A549 (cell line): ENCODE measurements around the gene TNIK. TPM values are rescaled to one million over a fixed set of nuclear protein-coding genes. Genes with fewer than 3 reads are reported as not detected.

Experiments used
- ATAC-seq, 2 experiments: fragments of 200-7000 bp in 1 of 2; fragments of >200 bp in 1 of 2; cut with Nextera tagmentation in 1 of 2; cut with Tn5 transposase in 1 of 2; 3 replicates each; pipeline versions ENCODE4 v1.8.0 to v1.9.1; 2018 to 2020; ENCODE audit warnings: mild to moderate bottlenecking in 1 of 2, moderate library complexity in 1 of 2
- CTCF ChIA-PET: fragments of 300-600 bp; sonication (Branson Sonifier 250); formaldehyde crosslinking; extraction: SDS; loops from one replicate; lab custom pipeline; 2021; ENCODE audit warnings: antibody characterized with exemption, inconsistent platforms; lab: Yijun Ruan, JAX
- POLR2A ChIA-PET: fragments of 350-600 bp; formaldehyde crosslinking; extraction: SDS; loops from one replicate; lab custom pipeline; 2021; ENCODE audit warnings: antibody characterized with exemption, inconsistent platforms; lab: Yijun Ruan, JAX
- DNase-seq, 2 experiments: peaks; one replicate each; pipeline versions ENCODE4 v3.0.0 to v3.0.0-alpha.2; 2011 to 2016; ENCODE audit warnings: low read depth in 1 of 2, low spot score in 1 of 2
- FAIRE-seq: peaks from 2 replicates; lab custom pipeline; 2011; peaks lifted over from hg19 to GRCh38; lab: Jason Lieb, UNC
- H3K27ac ChIP-seq, 2 experiments: fragments of >200 bp; sonication (Bioruptor Twin); formaldehyde crosslinking; 3 replicates each; pipeline ENCODE4 v1.5.1; 2016 to 2017
- H3K4me1 ChIP-seq: fragments of >200 bp; sonication (Bioruptor Twin); formaldehyde crosslinking; 3 replicates; pipeline ENCODE4 v1.6.1; 2016
- H3K4me2 ChIP-seq: fragments of >200 bp; sonication (Bioruptor Twin); formaldehyde crosslinking; 3 replicates; pipeline ENCODE4 v1.6.1; 2016
- H3K4me3 ChIP-seq: fragments of >200 bp; sonication (Bioruptor Twin); formaldehyde crosslinking; 3 replicates; pipeline ENCODE4 v1.5.1; 2016
- H3K9me3 ChIP-seq: fragments of >200 bp; sonication (Bioruptor Twin); formaldehyde crosslinking; 3 replicates; pipeline ENCODE4 v1.6.1; 2016
- CBX8 ChIP-seq: fragments of 200-600 bp; sonication (generic); IDR thresholded peaks from 2 replicates; pipeline ENCODE4 v1.6.1; 2016
- CEBPB ChIP-seq, 2 experiments: fragments of >200 bp in 1 of 2; sonication (Bioruptor Twin) in 1 of 2; formaldehyde crosslinking in 1 of 2; IDR thresholded peaks; 2 replicates each; pipeline ENCODE4 v1.6.1; 2012 to 2016
- CHD4 ChIP-seq: fragments of 200-600 bp; sonication (generic); IDR thresholded peaks from 2 replicates; pipeline ENCODE4 v1.6.1; 2016; ENCODE audit warnings: antibody characterized with exemption, mild to moderate bottlenecking, borderline replicate concordance
- CTCF ChIP-seq: fragments of >200 bp; sonication (Bioruptor Twin); formaldehyde crosslinking; IDR thresholded peaks from 3 replicates; pipeline ENCODE4 v1.5.1; 2016
- EHF ChIP-seq: fragments of 250-450 bp; sonication (Bioruptor Pico); IDR thresholded peaks from 2 replicates; pipeline ENCODE4 v1.5.0; 2020; ENCODE audit warnings: mild to moderate bottlenecking
- EHMT2 ChIP-seq: fragments of 200-600 bp; sonication (generic); IDR thresholded peaks from 2 replicates; pipeline ENCODE4 v1.6.1; 2016; ENCODE audit warnings: antibody characterized with exemption, low read depth, mild to moderate bottlenecking, moderate library complexity
- EP300 ChIP-seq, 2 experiments: fragments of >200 bp; sonication (Bioruptor Twin); formaldehyde crosslinking; IDR thresholded peaks; 2 replicates in 1 of 2; 3 replicates in 1 of 2; pipeline ENCODE4 v1.6.1; 2016 to 2017
- ESRRA ChIP-seq: fragments of 150-350 bp; IDR thresholded peaks from 2 replicates; pipeline ENCODE4 v1.6.1; 2014; ENCODE audit warnings: mild to moderate bottlenecking, low read length, borderline replicate concordance
- FOXS1 ChIP-seq: fragments of 250-450 bp; sonication (Bioruptor Pico); IDR thresholded peaks from 2 replicates; pipeline ENCODE4 v1.5.0; 2020; ENCODE audit warnings: mild to moderate bottlenecking, moderate library complexity
- HDAC2 ChIP-seq: fragments of 200-600 bp; sonication (generic); IDR thresholded peaks from 2 replicates; pipeline ENCODE4 v1.6.1; 2016
- HMGXB4 ChIP-seq: fragments of 250-450 bp; sonication (Bioruptor Pico); IDR thresholded peaks from 2 replicates; pipeline ENCODE4 v1.5.0; 2021; ENCODE audit warnings: mild to moderate bottlenecking, moderate library complexity, borderline replicate concordance
- JUN ChIP-seq, 2 experiments: fragments of >200 bp; sonication (Bioruptor Twin); formaldehyde crosslinking; IDR thresholded peaks; 2 replicates in 1 of 2; 3 replicates in 1 of 2; pipeline ENCODE4 v1.6.1; 2016 to 2017
- KDM1A ChIP-seq: fragments of 200-600 bp; sonication (generic); IDR thresholded peaks from 2 replicates; pipeline ENCODE4 v1.6.1; 2016; ENCODE audit warnings: low read depth, mild to moderate bottlenecking
- KDM5A ChIP-seq: fragments of 200-600 bp; sonication (generic); IDR thresholded peaks from 2 replicates; pipeline ENCODE4 v1.6.1; 2016; ENCODE audit warnings: antibody characterized with exemption, mild to moderate bottlenecking
- MAX ChIP-seq: IDR thresholded peaks from 2 replicates; pipeline ENCODE4 v1.6.1; 2012
- MAZ ChIP-seq: fragments of 150-350 bp; IDR thresholded peaks from 2 replicates; pipeline ENCODE4 v1.6.1; 2014; ENCODE audit warnings: antibody characterized with exemption, low read depth, low read length, borderline replicate concordance
- MYC ChIP-seq: IDR thresholded peaks from 2 replicates; pipeline ENCODE4 v1.6.1; 2012; ENCODE audit warnings: mild to moderate bottlenecking, inconsistent platforms, low read length, improper control_type of control experiment, borderline replicate concordance
- NPAS2 ChIP-seq: fragments of 250-450 bp; sonication (Bioruptor Pico); IDR thresholded peaks from 2 replicates; pipeline ENCODE4 v1.8.0; 2022; ENCODE audit warnings: mild to moderate bottlenecking, moderate library complexity, borderline replicate concordance
- POLR2AphosphoS2 ChIP-seq: conservative IDR thresholded peaks from 2 replicates; pipeline ENCODE4 v1.6.1; 2012; ENCODE audit warnings: low read length, improper control_type of control experiment, inconsistent platforms
- RCOR1 ChIP-seq: fragments of 150-350 bp; IDR thresholded peaks from 2 replicates; pipeline ENCODE4 v1.6.1; 2014; ENCODE audit warnings: antibody characterized with exemption, low read length, low read depth
- RNF2 ChIP-seq: fragments of 200-600 bp; sonication (generic); IDR thresholded peaks from 2 replicates; pipeline ENCODE4 v1.6.1; 2016; ENCODE audit warnings: low read depth, mild to moderate bottlenecking, antibody characterized with exemption, moderate library complexity, borderline replicate concordance
- SMC3 ChIP-seq: fragments of >200 bp; sonication (Bioruptor Twin); formaldehyde crosslinking; IDR thresholded peaks from 3 replicates; pipeline ENCODE4 v1.6.1; 2018; ENCODE audit warnings: inconsistent platforms
- TFCP2L1 ChIP-seq: fragments of 250-450 bp; sonication (Bioruptor Pico); IDR thresholded peaks from 2 replicates; pipeline ENCODE4 v1.5.0; 2021; ENCODE audit warnings: mild to moderate bottlenecking
- TP53 ChIP-seq: fragments of 250-450 bp; sonication (Bioruptor Pico); IDR thresholded peaks from 2 replicates; pipeline ENCODE4 v1.5.0; 2021; ENCODE audit warnings: mild to moderate bottlenecking, moderate library complexity
- USF2 ChIP-seq: fragments of 450-650 bp; IDR thresholded peaks from 2 replicates; pipeline ENCODE4 v1.6.1; 2014; ENCODE audit warnings: antibody characterized with exemption
- ZC3H11A ChIP-seq: fragments of 450-650 bp; IDR thresholded peaks from 2 replicates; pipeline ENCODE4 v1.6.1; 2014; ENCODE audit warnings: antibody characterized with exemption, mild to moderate bottlenecking
- ZFP36 ChIP-seq: fragments of 450-650 bp; IDR thresholded peaks from 2 replicates; pipeline ENCODE4 v1.6.1; 2014; ENCODE audit warnings: borderline replicate concordance; ENCODE audit not compliant: partially characterized antibody
- ZSCAN20 ChIP-seq: fragments of 250-450 bp; sonication (Bioruptor Pico); IDR thresholded peaks from 2 replicates; pipeline ENCODE4 v1.8.0; 2022; ENCODE audit warnings: mild to moderate bottlenecking, moderate library complexity
- WGBS: methylation state at CpG from one replicate; pipeline ENCODE4 v1.1.6; 2017; ENCODE audit errors: missing lambda C conversion rate; 5-methylcytosine and 5-hydroxymethylcytosine counted together
- polyA plus RNA-seq, 4 experiments: library from polyadenylated mRNA; depleted of rRNA in 3 of 4; stranded (reverse); fragments of >200 nt; fragmentation: RNase III in 1 of 4; extraction: RNeasy Plus Mini Kit Qiagen cat#74134 plus additional on column Dnase treatment in 1 of 4; gene quantifications; 2 replicates in 3 of 4; 3 replicates in 1 of 4; pipeline ENCODE4 v1.2.3, GENCODE V29; 2011 to 2017

The TNIK gene
- polyA plus RNA-seq, 2 of the 4 experiments (the other 2 are of a cell fraction) = 1.6 to 1.8 TPM

- Histone ChIP-seq H3K9me3 (no peaks in the 10 kb centered on the region), H3K27ac (no peak overlapping the region; a peak in 1 of 6 replicates), H3K4me3 (no peak overlapping the region), H3K4me1 (no peaks in the 10 kb centered on the region; the same call in 2 of the 3 replicates), H3K4me2 (no peak overlapping the region)
- TF ChIP-seq NPAS2 (CRISPR knock-in tag) (no peak), MAZ (no peak), TFCP2L1 (no peak), RNF2 (no peak), POLR2AphosphoS2 (no peak), RCOR1 (no peak), ZSCAN20 (CRISPR knock-in tag) (no peak)
- POLR2A ChIA-PET = no interaction called here
- CTCF ChIA-PET = interaction anchor here (1.5 kb wide), 1 partner anchor 23 kb away, joined by 4 read pairs; no protein-coding TSS in a partner anchor
- FAIRE-seq (no peak), ATAC-seq (no peak), DNase-seq (no peak)
- WGBS = 62% methylated on average over 3 of the region's 3 CpGs
Measured at GRCh38 chr3:171356251-171356650, 104.0 kb downstream of the TNIK start.

- DNase-seq = no peak
- Histone ChIP-seq H3K4me3 (no peak overlapping the region), H3K4me1 (no peaks in the 10 kb centered on the region; the same call in 2 of the 3 replicates), H3K27ac (no peak overlapping the region; a peak in 1 of 6 replicates), H3K9me3 (no peaks in the 10 kb centered on the region), H3K4me2 (no peak overlapping the region)
- WGBS = 62% methylated on average over 4 of the region's 4 CpGs
- CTCF ChIA-PET = interaction anchor here (1.5 kb wide), 1 partner anchor 24 kb away, joined by 4 read pairs; no protein-coding TSS in a partner anchor
- FAIRE-seq = no peak
- no peak for TF ChIP-seq EHF (CRISPR knock-in tag)
- no peak for TF ChIP-seq MAX
- TF ChIP-seq EHMT2 = no peak
- no peak for TF ChIP-seq SMC3
- TF ChIP-seq FOXS1 = no peak
- TF ChIP-seq TP53 (CRISPR knock-in tag) = no peak
- TF ChIP-seq MYC = no peak
- no peak for TF ChIP-seq JUN (IDR thresholded peaks at IDR 0.05)
- no peak for TF ChIP-seq KDM5A
- TF ChIP-seq ESRRA = no peak
- no peak for TF ChIP-seq EP300 (IDR thresholded peaks at IDR 0.05)
- no peak for TF ChIP-seq CEBPB (IDR thresholded peaks at IDR 0.05)
- no peak for TF ChIP-seq NPAS2 (CRISPR knock-in tag)
- TF ChIP-seq ZFP36 = no peak
- ATAC-seq = no peak
- POLR2A ChIA-PET = no interaction called here
Measured at GRCh38 chr3:171354706-171355582, 105.3 kb downstream of the TNIK start.

GRCh38 chr3:171354049-171354705 is 106.0 kb downstream of the TNIK start:
- DNase-seq (no peak), FAIRE-seq (no peak), ATAC-seq (no peak)
- WGBS = 69% methylated on average over 4 of the region's 5 CpGs
- no peak for TF ChIP-seq HMGXB4 (CRISPR knock-in tag)
- no peak for TF ChIP-seq CTCF
- TF ChIP-seq ESRRA = no peak
- no peak for TF ChIP-seq HDAC2
- no peak for TF ChIP-seq CBX8
- TF ChIP-seq ZC3H11A = no peak
- TF ChIP-seq EP300 (IDR thresholded peaks at IDR 0.05) = no peak
- no peak for TF ChIP-seq USF2
- TF ChIP-seq KDM1A = no peak
- TF ChIP-seq CHD4 = no peak
- ChIA-PET CTCF (no interaction called here), POLR2A (no interaction called here)
- H3K9me3 ChIP-seq = no peaks in the 10 kb centered on the region
- H3K4me1 ChIP-seq = no peaks in the 10 kb centered on the region; the same call in 2 of the 3 replicates
- H3K27ac ChIP-seq = no peak overlapping the region
- no peak overlapping the region for H3K4me3 ChIP-seq
- no peak overlapping the region for H3K4me2 ChIP-seq
